Coronary artery (tissue), 2 donors: ENCODE measurements around the gene RAB18.

Experiments used
- DNase-seq: peaks from one replicate; pipeline ENCODE4 v3.0.0-alpha.2; 2017; ENCODE audit warnings: low spot score
- H3K27ac ChIP-seq, 2 donors: fragments of 200-600 bp; sonication (generic); one replicate each; pipeline ENCODE4 v1.5.1; 2016 to 2019
- H3K4me3 ChIP-seq: fragments of 200-600 bp; sonication (generic); 2 replicates; pipeline ENCODE4 v1.5.1; 2016; ENCODE audit warnings: mild to moderate bottlenecking, moderate library complexity
- TF ChIP-seq, protein P1 (sequence below): fragments of 200-600 bp; sonication (generic); IDR thresholded peaks from one replicate; pipeline ENCODE4 v1.5.1; 2019; ENCODE audit warnings: antibody characterized with exemption

RAB18 gene

GRCh38 chr10:27527666-27528295, 23.7 kb downstream of the RAB18 start:
- TF ChIP-seq, protein P1, sequence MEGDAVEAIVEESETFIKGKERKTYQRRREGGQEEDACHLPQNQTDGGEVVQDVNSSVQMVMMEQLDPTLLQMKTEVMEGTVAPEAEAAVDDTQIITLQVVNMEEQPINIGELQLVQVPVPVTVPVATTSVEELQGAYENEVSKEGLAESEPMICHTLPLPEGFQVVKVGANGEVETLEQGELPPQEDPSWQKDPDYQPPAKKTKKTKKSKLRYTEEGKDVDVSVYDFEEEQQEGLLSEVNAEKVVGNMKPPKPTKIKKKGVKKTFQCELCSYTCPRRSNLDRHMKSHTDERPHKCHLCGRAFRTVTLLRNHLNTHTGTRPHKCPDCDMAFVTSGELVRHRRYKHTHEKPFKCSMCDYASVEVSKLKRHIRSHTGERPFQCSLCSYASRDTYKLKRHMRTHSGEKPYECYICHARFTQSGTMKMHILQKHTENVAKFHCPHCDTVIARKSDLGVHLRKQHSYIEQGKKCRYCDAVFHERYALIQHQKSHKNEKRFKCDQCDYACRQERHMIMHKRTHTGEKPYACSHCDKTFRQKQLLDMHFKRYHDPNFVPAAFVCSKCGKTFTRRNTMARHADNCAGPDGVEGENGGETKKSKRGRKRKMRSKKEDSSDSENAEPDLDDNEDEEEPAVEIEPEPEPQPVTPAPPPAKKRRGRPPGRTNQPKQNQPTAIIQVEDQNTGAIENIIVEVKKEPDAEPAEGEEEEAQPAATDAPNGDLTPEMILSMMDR: no peak
- no peak overlapping the region for H3K4me3 ChIP-seq
- no peak overlapping the region for H3K27ac ChIP-seq
- no peak for DNase-seq

- no peak for DNase-seq
- no peak overlapping the region for H3K27ac ChIP-seq
- no peak overlapping the region for H3K4me3 ChIP-seq
- TF ChIP-seq, protein P1: no peak
Observed at GRCh38 chr10:27529010-27529783, 25.1 kb downstream of the RAB18 start.

- no peak for DNase-seq
- Histone ChIP-seq H3K27ac (no peak overlapping the region), H3K4me3 (no peak overlapping the region)
- TF ChIP-seq, protein P1: no peak
Observed at GRCh38 chr10:27530477-27530876, 26.4 kb downstream of the RAB18 start.

DNA sequence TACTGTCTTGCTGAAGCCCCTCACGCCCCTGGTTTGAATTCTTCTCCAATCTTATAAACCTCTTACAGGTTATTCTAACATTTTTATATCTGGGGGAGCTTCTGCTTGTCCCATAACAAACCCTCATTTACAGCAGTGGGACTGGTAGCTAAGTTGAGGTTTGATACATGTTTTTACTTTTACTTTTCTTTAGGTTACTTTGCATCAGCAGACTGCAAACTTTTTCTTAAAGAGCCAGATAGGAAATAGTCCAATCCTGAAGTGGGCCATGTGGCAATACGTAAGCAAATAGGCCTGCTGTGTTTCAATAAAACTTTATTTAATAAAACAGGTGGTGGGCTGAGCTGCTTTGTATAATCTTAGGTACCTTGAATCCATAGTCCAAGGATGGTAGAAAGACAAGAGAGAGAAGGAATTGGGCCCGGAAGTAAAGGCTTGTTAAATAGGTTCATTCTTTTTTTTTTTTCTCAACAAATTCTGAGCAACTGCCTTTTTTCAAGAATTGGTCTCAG, 27.3 kb downstream of the RAB18 start:
- DNase-seq: no peak
- Histone ChIP-seq H3K27ac (no peak overlapping the region), H3K4me3 (no peak overlapping the region)
- TF ChIP-seq, protein P1: no peak

DNA sequence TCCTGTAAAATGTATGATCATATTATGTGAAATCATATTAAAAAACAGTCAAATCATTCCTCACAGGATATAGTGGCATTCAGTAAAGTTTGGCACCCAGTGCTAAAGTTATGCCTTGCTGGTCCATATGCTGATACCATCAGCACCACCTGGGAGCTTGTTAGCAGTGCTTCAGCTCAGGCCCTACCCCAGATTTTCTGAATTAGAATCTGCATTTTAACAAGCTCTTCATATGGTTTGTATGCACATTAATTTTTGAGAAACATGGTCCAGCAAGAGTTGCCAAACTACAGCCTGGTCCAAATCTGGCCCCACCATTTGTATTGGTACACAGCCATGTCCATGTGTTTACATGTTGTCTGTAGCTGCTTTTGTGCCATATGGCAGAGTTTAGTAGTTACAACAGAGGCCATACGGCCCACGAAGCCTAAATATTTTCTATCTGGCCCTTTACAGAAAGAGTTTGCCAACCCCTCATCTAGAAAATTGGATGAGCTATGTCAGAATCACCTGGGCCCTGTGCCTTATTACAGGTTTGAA, 30.1 kb downstream of the RAB18 start:
- no peak overlapping the region for H3K27ac ChIP-seq
- TF ChIP-seq, protein P1: no peak
- no peak overlapping the region for H3K4me3 ChIP-seq
- no peak for DNase-seq

DNA sequence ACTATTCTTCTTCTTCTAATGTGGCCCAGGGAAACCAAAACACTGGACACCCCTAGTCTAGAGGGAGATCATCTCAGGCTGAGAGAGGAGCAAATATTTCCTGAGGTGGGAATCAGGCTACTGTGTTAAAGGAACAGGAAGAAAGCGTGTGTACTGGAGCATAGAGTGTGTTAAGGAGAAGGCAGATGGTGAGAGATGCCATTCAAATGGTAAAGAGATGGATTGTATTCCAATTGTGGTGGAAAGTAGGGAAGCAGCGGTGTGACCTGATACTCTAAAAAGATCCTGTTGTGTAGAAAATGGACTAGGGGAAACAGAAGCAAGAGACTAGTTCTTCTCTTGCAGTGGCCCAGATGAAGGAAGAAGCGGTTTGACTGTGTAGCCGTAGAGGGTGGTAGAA, 31.2 kb downstream of the RAB18 start:
- no peak for DNase-seq
- TF ChIP-seq, protein P1: no peak
- Histone ChIP-seq H3K4me3 (no peak overlapping the region), H3K27ac (no peak overlapping the region)
